Measurements from ENCODE around the gene CTNNA1. TPM values are rescaled to one million over a fixed set of nuclear protein-coding genes. Genes with fewer than 3 reads are reported as not detected.
"Not testable (repeated sequence)": the region's sequence is repeated elsewhere in the genome, so short reads cannot be mapped to it uniquely, and the experiment has no call there.

The CTNNA1 gene
- total RNA-seq, 4 donors from 2014 or later: 256 to 405 (median 341) TPM

- whole genome bisulfite sequencing, 2 donors: 93 to 96% methylated on average over 3 of the region's 3 CpGs
These were observed 76.1 kb downstream of the CTNNA1 start for GRCh38 chr5:138829341-138829740.

GRCh38 chr5:138831703-138832102 lies 78.5 kb downstream of the CTNNA1 start:
- no peak overlapping the region for H3K4me3 ChIP-seq (replicated peaks in 1 of 3)
- DNase-seq: no peak
- H3K4me1 ChIP-seq: peaks cover 26 to 30% of the 10 kb centered on the region in 2 donors
- peaks cover 4 to 15% of the 10 kb centered on the region in 2 donors for H3K36me3 ChIP-seq
- no peaks in the 10 kb centered on the region for H3K27me3 ChIP-seq
- no peak for TF ChIP-seq POLR2A (IDR thresholded peaks at IDR 0.05)
- no peak for TF ChIP-seq CTCF (IDR thresholded peaks at IDR 0.05)
- no peak overlapping the region for H3K27ac ChIP-seq
- intact Hi-C loops (cut with DNase I): no loop called here
- no peaks in the 10 kb centered on the region for H3K9me3 ChIP-seq

More at GRCh38 chr5:138829341-138829740, 76.1 kb downstream of the CTNNA1 start:
- Histone ChIP-seq H3K27ac (no peak overlapping the region), H3K36me3 (peaks cover 14 to 15% of the 10 kb centered on the region in 2 donors), H3K4me1 (peaks cover 21 to 22% of the 10 kb centered on the region in 2 donors), H3K9me3 (no peaks in the 10 kb centered on the region), H3K27me3 (no peaks in the 10 kb centered on the region), H3K4me3 (replicated peaks in 1 of 3) (no peak overlapping the region)
- no peak for DNase-seq
- TF ChIP-seq POLR2A (IDR thresholded peaks at IDR 0.05) (no peak), CTCF (IDR thresholded peaks at IDR 0.05) (no peak)
- intact Hi-C loops (cut with DNase I): no loop called here

- Histone ChIP-seq H3K4me3 (replicated peaks in 1 of 3) (no peak overlapping the region), H3K27me3 (no peaks in the 10 kb centered on the region), H3K9me3 (no peaks in the 10 kb centered on the region), H3K27ac (no peak overlapping the region), H3K4me1 (peaks cover 26 to 30% of the 10 kb centered on the region in 2 donors), H3K36me3 (peaks cover 4 to 15% of the 10 kb centered on the region in 2 donors)
- no peak for TF ChIP-seq CTCF (IDR thresholded peaks at IDR 0.05)
- no peak for TF ChIP-seq POLR2A (IDR thresholded peaks at IDR 0.05)
- DNase-seq: no peak
- intact Hi-C loops (cut with DNase I): no loop called here
- 75 to 91% methylated on average over 2 of the region's 2 CpGs for WGBS, 2 donors
These were observed 79.0 kb downstream of the CTNNA1 start for GRCh38 chr5:138832218-138832617.

GRCh38 chr5:138833080-138833479 lies 79.9 kb downstream of the CTNNA1 start:
- DNase-seq: no peak
- H3K9me3 ChIP-seq: no peaks in the 10 kb centered on the region
- H3K4me3 ChIP-seq (replicated peaks in 1 of 3): no peak overlapping the region
- WGBS, 2 donors: 85 to 86% methylated on average over 2 of the region's 2 CpGs
- intact Hi-C loops (cut with DNase I): no loop called here
- H3K27me3 ChIP-seq: no peaks in the 10 kb centered on the region
- no peak for TF ChIP-seq CTCF (IDR thresholded peaks at IDR 0.05)
- TF ChIP-seq POLR2A (IDR thresholded peaks at IDR 0.05): no peak
- peaks cover 4 to 7% of the 10 kb centered on the region in 2 donors for H3K36me3 ChIP-seq
- no peak overlapping the region for H3K27ac ChIP-seq
- peaks cover 26 to 30% of the 10 kb centered on the region in 2 donors for H3K4me1 ChIP-seq

- no peaks in the 10 kb centered on the region for H3K36me3 ChIP-seq
- no peaks in the 10 kb centered on the region for H3K27me3 ChIP-seq
- TF ChIP-seq CTCF (IDR thresholded peaks at IDR 0.05) (no peak), POLR2A (IDR thresholded peaks at IDR 0.05) (no peak)
- H3K27ac ChIP-seq: no peak overlapping the region
- no peak for DNase-seq
- no peak overlapping the region for H3K4me3 ChIP-seq (replicated peaks in 1 of 3)
- no peaks in the 10 kb centered on the region for H3K9me3 ChIP-seq
- intact Hi-C loops (cut with DNase I): no loop called here
- 37 to 43% methylated on average over 3 of the region's 3 CpGs for WGBS, 2 donors
- peaks cover 26 to 30% of the 10 kb centered on the region in 2 donors for H3K4me1 ChIP-seq
These were observed 80.7 kb downstream of the CTNNA1 start for GRCh38 chr5:138833726-138834480.

GRCh38 chr5:138834853-138835252 lies 81.6 kb downstream of the CTNNA1 start:
- H3K9me3 ChIP-seq; H3K4me3 ChIP-seq (replicated peaks in 1 of 3); H3K27ac ChIP-seq; intact Hi-C loops (cut with DNase I); H3K27me3 ChIP-seq; H3K36me3 ChIP-seq: not testable (repeated sequence)
- H3K4me1 ChIP-seq: peaks cover 32 to 39% of the 10 kb centered on the region in 2 donors
- DNase-seq: peak in 1 of 2 donors; percentile 14
- 81 to 92% methylated on average over 6 of the region's 6 CpGs for WGBS, 2 donors

Measured in thyroid gland (tissue), 4 donors.